ENCODE measurements around the gene THTPA. TPM values are rescaled to one million over a fixed set of nuclear protein-coding genes. Genes with fewer than 3 reads are reported as not detected.

THTPA gene
- total and polyA plus RNA-seq, 2 donors (not counting 1 experiment from before 2014, with no cell fraction given): 17.0 to 21.4 TPM

GRCh38 chr14:23544511-23545447, 11.3 kb upstream of the THTPA start:
- no peaks in the 10 kb centered on the region for H3K36me3 ChIP-seq (replicated peaks in 1 of 2; ENCODE audit: control extremely low read depth in 1 of 2, control insufficient read depth in 1 of 2, extremely low read depth in 1 of 2, insufficient read depth in 2 of 2, low read length in 1 of 2)
- H3K27me3 ChIP-seq (replicated peaks in 1 of 4; ENCODE audit: control extremely low read depth in 1 of 4, control insufficient read depth in 3 of 4, insufficient read depth in 4 of 4, low read length in 3 of 4): peaks cover 0 to 7% (median 1%) of the 10 kb centered on the region in 4 experiments
- H3K27ac ChIP-seq (ENCODE audit: low read length in 2 of 2): no peak overlapping the region
- no peaks in the 10 kb centered on the region for H3K4me1 Mint-ChIP-seq
- CTCF ChIA-PET: interaction anchor here (0.7 kb wide), 1 partner anchor 83 kb away, joined by 5 read pairs; no protein-coding TSS in a partner anchor
- peaks cover under 1% of the 10 kb centered on the region for H3K27me3 Mint-ChIP-seq
- H3K79me2 ChIP-seq (ENCODE audit: control insufficient read depth, insufficient read depth, low read length): no peaks in the 10 kb centered on the region
- WGBS (ENCODE audit: insufficient coverage): 82% methylated on average over 21 of the region's 25 CpGs
- H3K9ac ChIP-seq (ENCODE audit: low read length): no peak overlapping the region
- no peak for TF ChIP-seq EZH2 (IDR thresholded peaks at IDR 0.05; ENCODE audit: borderline replicate concordance, insufficient read depth, low read depth, low read length, poor library complexity, severe bottlenecking)
- TF ChIP-seq CTCF (IDR thresholded peaks at IDR 0.05): no peak
- no peaks in the 10 kb centered on the region for H3K9me3 Mint-ChIP-seq (ENCODE audit: insufficient read depth)
- no peak overlapping the region for H3K4me3 ChIP-seq (ENCODE audit: control extremely low read depth in 1 of 5, extremely low read depth in 1 of 5, insufficient read depth in 1 of 5, low read depth in 2 of 5, low read length in 4 of 5)
- POLR2A ChIA-PET: no interaction called here
- no peak overlapping the region for H3K4me3 Mint-ChIP-seq
- no peaks in the 10 kb centered on the region for H3K4me1 ChIP-seq (ENCODE audit: control insufficient read depth in 2 of 2, insufficient read depth in 2 of 2, low read length in 2 of 2)
- no peak overlapping the region for H3K4me2 ChIP-seq (replicated peaks; ENCODE audit: low read depth, low read length, poor library complexity, severe bottlenecking)
- no peaks in the 10 kb centered on the region for H3K9me3 ChIP-seq (ENCODE audit: control extremely low read depth in 1 of 3, control insufficient read depth in 2 of 3, insufficient read depth in 1 of 3, low read length in 2 of 3)
- no peak overlapping the region for H2AFZ ChIP-seq (ENCODE audit: insufficient read depth, low read depth, low read length, poor library complexity, severe bottlenecking)
- H4K20me1 ChIP-seq (ENCODE audit: control insufficient read depth, insufficient read depth, low read length, poor library complexity, severe bottlenecking): no peaks in the 10 kb centered on the region
- H3K27ac Mint-ChIP-seq: no peak overlapping the region
- intact Hi-C loops (cut with micrococcal nuclease): no loop called here
- ATAC-seq (ENCODE audit: low read depth) (no peak), DNase-seq (no peak)
